SH-SY5Y (cell line): ENCODE results near the gene SEMA5B.

Experiments used
- GATA2 ChIP-seq: IDR thresholded peaks from 2 replicates; pipeline ENCODE4 v1.6.1; 2011; ENCODE audit warnings: mild to moderate bottlenecking, low read depth, low read length
- GATA3 ChIP-seq: IDR thresholded peaks from 2 replicates; pipeline ENCODE4 v1.6.1; 2011; ENCODE audit warnings: low read depth, mild to moderate bottlenecking, low read length, moderate library complexity

Gene SEMA5B

DNA sequence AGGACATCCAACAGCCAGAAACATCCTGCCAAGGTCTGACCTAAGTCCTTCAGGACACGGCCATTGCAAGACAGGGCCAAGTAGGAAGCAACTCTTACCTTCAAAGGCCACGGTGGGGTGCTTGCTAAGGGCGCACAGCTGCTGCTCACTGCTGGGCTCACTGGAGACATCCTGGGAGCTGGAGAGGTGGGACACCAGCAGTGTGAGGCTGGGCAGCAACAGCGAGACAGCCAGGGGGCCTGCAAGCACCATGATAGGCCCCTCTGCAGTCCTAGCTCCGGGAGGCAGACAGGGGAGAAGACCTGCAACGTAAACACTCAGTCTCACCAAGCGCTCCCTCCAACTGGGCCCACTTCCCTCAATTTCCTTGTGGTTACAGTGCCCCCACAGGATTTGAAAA is 79.2 kb downstream of the SEMA5B start:
- TF ChIP-seq GATA2 (no peak), GATA3 (no peak)

DNA sequence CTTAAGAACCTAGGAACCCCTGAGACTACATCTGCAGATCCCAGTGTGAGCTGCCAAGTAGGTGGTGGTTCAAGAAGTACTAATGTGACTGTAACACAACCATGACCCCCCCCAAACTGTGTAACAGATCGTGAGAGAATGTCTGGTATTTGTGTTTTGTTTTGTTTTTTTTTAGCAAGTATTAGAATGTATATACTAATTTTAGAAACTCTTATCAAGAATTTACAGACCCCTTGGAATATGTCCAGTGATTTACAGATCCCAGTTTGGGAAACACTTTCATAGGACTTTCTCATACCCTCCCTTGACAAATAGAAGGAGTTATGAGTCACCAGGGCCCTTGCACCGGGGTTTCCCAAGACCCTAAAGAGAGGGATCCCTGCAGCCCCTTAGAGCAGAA is 79.8 kb downstream of the SEMA5B start:
- TF ChIP-seq GATA3 (no peak), GATA2 (no peak)

GRCh38 chr3:122947196-122947595 is 80.4 kb downstream of the SEMA5B start:
- no peak for TF ChIP-seq GATA3
- TF ChIP-seq GATA2, result no peak

GRCh38 chr3:122946185-122946584 is 81.4 kb downstream of the SEMA5B start:
- no peak for TF ChIP-seq GATA3
- TF ChIP-seq GATA2, result no peak

DNA sequence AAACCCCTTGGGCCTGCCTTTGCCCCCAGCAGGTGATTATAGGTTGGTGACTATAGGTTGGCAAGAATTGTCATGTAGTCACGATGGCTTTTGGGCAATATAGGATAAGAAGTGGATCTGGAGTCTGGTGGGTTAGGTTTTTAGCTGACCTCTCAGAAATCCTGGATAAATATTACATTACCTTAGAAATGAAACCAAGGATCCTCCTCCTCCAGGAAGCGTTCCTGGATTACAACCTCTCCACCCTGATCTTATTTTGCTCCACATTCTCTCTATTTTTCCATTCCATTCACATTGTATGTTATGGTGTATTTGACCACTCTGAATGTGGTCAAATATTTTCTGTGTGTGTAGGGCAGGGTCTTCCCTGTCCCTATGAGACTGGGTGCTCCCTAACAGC is 82.3 kb downstream of the SEMA5B start:
- TF ChIP-seq GATA2, result no peak
- TF ChIP-seq GATA3, result no peak

- TF ChIP-seq GATA3, result no peak
- no peak for TF ChIP-seq GATA2
Measured at GRCh38 chr3:122944671-122945161, 82.8 kb downstream of the SEMA5B start.

- TF ChIP-seq GATA2 (no peak), GATA3 (no peak)
Measured at GRCh38 chr3:122943828-122944190, 83.8 kb downstream of the SEMA5B start.

GRCh38 chr3:122942937-122943827 is 84.4 kb downstream of the SEMA5B start:
- TF ChIP-seq GATA3 (no peak), GATA2 (no peak)

DNA sequence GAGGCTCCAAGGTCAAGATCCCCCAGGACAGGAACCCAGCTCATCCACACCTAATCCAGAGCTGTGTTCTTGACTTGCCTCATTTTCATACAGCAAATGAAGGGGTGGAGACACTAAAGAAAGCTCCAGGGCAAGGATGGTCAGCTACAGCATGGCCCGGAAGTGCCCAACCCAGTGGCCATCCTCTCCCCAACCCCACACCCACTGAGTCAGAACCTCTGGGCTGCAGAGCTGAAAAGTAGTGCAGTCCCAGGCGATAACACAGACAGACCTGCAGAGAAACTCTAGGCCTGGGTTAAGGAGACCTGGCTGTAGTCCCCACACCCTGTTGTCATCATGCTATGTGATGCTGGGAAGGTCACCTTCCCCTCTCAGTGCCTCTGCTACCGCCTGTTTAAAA is 85.3 kb downstream of the SEMA5B start:
- TF ChIP-seq GATA3 (no peak), GATA2 (no peak)

DNA sequence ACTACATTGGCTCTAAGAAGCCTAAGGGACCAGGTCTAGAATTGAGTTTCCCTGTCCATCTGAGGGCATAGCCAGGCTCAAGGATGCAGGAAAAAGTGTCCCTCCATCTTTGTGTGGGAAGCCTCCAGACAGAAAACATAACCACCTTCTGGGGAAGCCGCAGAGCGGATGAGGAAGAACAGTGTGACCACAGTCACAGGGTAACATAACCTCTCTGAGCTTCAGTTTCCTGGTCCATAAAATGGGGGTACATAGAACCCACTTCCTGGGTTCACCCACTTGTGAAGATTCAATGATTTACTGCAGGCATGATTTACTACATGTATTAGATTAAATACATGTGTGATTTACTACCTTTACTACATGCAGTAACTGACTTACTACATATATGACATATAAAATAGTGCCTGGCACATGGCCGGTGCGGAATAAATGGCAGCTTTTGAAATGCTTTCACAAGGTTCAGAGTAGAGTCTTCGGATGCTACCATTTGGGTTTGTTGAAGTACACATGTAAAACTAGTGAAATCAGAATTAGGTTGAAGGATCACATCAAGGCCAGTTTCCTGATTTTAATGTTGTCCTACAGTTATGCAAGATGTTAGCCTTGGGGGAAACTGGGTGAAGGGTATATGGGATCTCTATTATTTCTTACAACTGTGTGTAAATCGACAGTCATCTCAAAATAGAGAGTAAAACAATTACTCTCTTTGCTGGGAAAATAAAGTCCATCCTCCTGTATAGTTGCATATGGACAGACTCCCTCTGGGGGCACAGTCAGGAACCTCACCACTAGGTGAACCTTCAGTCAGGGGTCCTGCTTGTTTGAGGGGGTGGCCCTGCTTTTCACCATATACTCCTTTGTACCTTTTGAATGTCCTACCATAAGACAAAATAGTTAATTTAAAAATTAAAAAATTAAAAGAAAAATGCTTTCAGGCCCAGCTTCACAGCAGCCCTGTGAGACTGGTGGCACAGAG is 86.0 kb downstream of the SEMA5B start:
- TF ChIP-seq GATA3, result no peak
- no peak for TF ChIP-seq GATA2

- no peak for TF ChIP-seq GATA3
- peak; percentile 82 for TF ChIP-seq GATA2
Measured at GRCh38 chr3:122940628-122941086, 86.9 kb downstream of the SEMA5B start.

DNA sequence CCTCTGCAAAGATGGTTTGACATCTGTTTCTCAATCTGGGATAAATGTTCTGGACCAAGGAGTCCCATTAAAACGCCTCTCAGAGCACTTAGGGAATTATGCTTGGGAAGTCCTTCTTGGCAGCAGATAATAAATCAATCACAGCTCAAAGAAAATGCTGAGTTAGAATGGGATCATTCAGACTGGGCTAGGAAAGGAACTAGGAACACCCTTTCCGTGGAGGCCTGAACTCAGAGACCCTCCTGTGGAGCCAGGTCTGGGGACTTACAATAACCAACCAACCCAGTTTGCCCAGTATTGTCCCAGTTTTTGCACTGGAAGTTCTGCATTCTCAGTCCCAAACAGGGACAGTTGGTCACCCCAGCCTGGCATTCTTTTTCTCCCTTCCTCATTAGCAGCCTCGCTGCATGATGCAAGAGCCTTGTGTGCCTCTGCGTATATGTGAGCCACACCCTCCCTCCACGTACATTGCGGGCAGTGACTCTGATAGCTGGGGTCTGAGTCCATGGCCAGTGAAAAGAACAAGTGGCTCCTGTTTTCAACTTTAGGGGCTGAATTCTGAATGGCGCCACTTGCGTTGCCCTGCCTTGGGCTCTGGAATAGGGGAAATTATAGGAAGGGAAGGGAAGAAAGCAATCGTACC is 88.7 kb downstream of the SEMA5B start:
- TF ChIP-seq GATA2, result no peak
- TF ChIP-seq GATA3, result no peak

- TF ChIP-seq GATA2, result no peak
- no peak for TF ChIP-seq GATA3
Measured at GRCh38 chr3:122937745-122938144, 89.8 kb downstream of the SEMA5B start.

GRCh38 chr3:122936986-122937385 is 90.6 kb downstream of the SEMA5B start:
- TF ChIP-seq GATA2 (no peak), GATA3 (no peak)

- no peak for TF ChIP-seq GATA3
- peak; percentile 71 for TF ChIP-seq GATA2
Measured at GRCh38 chr3:122936335-122936734, 91.2 kb downstream of the SEMA5B start.
